C4-2B (cell line): ENCODE measurements around the gene RBM15B.

Experiments used
- H3K27ac ChIP-seq: fragments of 450-650 bp; 2 replicates; pipeline ENCODE4 v1.5.1; 2017
- ZFX ChIP-seq: fragments of 450-650 bp; IDR thresholded peaks from 2 replicates; pipeline ENCODE4 v1.6.1; 2017
- TF ChIP-seq, protein P1 (sequence below): fragments of 450-650 bp; conservative IDR thresholded peaks from 2 replicates; pipeline ENCODE4 v1.5.1; 2017; ENCODE audit warnings: mild to moderate bottlenecking

Gene RBM15B, protein sequence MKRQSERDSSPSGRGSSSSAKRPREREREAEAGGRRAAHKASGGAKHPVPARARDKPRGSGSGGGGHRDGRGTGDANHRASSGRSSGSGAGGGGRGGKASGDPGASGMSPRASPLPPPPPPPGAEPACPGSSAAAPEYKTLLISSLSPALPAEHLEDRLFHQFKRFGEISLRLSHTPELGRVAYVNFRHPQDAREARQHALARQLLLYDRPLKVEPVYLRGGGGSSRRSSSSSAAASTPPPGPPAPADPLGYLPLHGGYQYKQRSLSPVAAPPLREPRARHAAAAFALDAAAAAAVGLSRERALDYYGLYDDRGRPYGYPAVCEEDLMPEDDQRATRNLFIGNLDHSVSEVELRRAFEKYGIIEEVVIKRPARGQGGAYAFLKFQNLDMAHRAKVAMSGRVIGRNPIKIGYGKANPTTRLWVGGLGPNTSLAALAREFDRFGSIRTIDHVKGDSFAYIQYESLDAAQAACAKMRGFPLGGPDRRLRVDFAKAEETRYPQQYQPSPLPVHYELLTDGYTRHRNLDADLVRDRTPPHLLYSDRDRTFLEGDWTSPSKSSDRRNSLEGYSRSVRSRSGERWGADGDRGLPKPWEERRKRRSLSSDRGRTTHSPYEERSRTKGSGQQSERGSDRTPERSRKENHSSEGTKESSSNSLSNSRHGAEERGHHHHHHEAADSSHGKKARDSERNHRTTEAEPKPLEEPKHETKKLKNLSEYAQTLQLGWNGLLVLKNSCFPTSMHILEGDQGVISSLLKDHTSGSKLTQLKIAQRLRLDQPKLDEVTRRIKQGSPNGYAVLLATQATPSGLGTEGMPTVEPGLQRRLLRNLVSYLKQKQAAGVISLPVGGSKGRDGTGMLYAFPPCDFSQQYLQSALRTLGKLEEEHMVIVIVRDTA

DNA sequence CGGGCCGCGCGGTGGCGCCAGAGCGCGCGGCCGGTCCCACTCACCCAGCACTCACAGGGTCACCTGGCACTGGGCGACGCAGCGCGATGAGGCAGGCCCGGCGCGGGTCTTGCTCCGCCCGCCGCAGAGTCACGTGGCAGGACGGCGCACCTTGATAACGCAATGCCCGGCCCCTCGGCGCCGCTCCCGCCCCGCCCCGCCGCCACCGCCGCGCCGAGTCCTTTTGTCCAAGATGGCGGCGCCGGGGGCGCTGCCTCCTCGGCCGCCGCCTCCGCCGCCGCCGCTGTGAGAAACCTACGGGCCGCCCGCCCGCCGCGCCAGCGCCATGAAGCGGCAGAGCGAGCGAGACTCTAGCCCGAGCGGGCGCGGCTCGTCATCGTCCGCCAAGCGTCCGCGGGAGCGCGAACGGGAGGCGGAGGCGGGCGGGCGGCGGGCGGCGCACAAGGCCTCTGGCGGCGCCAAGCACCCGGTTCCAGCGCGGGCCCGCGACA, at the start of gene RBM15B:
Gene RBM15B (plus strand): TSS at position 211 of the 491 bp plus-strand sequence. CDS start 115 bp downstream, at position 326.
- H3K27ac ChIP-seq, result peak within 1 kb of the TSS; percentile 97
- TF ChIP-seq ZFX, result peak; percentile 98
- TF ChIP-seq, protein P1, sequence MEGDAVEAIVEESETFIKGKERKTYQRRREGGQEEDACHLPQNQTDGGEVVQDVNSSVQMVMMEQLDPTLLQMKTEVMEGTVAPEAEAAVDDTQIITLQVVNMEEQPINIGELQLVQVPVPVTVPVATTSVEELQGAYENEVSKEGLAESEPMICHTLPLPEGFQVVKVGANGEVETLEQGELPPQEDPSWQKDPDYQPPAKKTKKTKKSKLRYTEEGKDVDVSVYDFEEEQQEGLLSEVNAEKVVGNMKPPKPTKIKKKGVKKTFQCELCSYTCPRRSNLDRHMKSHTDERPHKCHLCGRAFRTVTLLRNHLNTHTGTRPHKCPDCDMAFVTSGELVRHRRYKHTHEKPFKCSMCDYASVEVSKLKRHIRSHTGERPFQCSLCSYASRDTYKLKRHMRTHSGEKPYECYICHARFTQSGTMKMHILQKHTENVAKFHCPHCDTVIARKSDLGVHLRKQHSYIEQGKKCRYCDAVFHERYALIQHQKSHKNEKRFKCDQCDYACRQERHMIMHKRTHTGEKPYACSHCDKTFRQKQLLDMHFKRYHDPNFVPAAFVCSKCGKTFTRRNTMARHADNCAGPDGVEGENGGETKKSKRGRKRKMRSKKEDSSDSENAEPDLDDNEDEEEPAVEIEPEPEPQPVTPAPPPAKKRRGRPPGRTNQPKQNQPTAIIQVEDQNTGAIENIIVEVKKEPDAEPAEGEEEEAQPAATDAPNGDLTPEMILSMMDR, result peak; percentile 91

DNA sequence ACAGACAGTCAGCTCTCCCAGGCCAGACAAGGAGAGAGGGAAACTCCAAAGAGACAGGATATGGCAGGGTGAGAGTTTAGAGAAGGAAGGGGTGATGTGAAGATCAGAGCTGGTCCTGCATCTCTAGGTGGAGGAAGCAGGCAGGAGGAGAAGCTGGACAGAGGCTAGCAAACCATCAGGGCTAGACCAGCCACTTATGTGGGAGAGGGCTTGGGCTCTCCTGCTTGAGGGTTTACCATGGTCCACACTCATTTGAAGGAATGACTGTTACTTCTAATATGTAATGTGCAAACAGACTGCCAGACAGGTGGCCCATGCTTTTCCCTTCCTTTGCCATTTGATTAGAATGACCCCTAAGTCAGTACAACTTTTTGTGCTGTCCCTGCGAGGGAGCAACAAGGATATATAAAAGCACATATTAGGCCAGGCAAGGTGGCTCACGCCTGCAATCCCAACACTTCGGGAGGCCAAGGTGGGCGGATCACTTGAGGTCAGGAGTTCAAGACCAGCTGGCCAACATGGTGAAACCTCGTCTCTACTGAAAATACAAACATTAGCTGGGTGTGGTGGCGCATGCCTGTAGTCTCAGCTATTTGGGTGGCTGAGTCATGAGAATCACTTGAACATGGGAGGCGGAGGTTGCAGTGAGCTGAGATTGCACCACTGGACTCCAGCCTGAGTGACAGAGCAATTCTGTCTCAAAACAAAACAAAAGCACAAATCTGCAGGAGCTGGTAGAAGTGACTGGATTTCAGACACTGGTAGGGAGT, 47.0 kb upstream of the RBM15B start:
- TF ChIP-seq ZFX, result no peak
- TF ChIP-seq, protein P1, result no peak
- H3K27ac ChIP-seq, result no peak overlapping the region

DNA sequence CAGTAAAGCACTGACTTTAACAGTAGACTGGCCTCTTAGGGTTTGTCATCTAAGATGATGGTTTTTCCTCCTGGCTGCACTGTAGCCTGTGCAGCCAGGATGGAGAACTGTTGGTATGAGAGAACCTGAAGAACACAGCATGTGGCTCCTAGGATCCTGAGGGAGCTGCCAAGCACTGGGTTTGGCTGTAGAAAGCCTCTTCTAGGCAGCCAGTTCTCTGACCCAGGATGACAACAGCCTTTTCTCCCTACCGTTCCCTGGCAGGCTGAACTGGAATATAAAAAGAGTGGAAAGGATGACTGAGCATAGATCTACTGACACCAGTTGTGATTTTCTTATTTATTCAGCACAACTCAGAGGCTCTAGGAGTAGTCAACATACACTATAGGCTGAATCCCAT, 40.3 kb upstream of the RBM15B start:
- H3K27ac ChIP-seq, result no peak overlapping the region
- TF ChIP-seq, protein P1, result no peak
- no peak for TF ChIP-seq ZFX

DNA sequence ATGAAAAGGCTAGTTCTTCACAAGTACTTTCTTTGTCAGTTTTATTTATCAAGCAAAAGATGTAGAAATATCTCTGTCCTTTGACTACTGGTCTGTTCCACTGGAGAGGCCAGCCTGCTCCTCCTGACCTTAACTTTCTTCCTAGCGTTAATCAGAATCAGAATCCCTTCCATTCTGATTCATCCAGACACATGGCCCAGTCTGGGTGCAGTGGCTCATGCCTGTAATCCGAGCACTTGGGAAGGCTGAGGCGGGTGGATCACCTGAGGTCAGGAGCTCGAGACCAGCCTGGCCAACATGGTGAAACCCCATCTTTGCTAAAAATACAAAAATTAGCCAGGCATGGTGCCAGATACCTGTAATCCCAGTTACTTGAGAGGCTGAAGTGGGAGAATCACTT, 38.0 kb upstream of the RBM15B start:
- TF ChIP-seq ZFX, result no peak
- TF ChIP-seq, protein P1, result no peak
- no peak overlapping the region for H3K27ac ChIP-seq

DNA sequence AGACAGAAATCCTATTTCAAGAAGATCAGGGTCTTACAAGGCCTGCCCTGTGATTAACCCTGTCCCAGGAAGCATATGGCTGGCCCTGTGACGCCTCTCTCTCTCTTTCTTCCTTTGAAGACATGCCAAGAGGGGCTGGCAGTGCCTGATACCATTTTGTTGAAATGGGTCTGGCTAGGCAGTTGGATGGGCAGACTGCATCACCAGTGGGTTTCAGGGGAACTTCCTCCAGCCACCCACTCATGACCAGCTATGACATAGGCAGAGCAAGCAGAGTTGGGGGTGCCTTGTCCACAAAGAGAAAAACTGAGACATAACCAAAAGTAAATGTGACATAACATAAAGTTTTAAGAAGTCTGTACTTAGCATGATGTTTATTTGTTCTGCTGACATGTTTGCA, 37.4 kb upstream of the RBM15B start:
- H3K27ac ChIP-seq, result no peak overlapping the region
- no peak for TF ChIP-seq ZFX

DNA sequence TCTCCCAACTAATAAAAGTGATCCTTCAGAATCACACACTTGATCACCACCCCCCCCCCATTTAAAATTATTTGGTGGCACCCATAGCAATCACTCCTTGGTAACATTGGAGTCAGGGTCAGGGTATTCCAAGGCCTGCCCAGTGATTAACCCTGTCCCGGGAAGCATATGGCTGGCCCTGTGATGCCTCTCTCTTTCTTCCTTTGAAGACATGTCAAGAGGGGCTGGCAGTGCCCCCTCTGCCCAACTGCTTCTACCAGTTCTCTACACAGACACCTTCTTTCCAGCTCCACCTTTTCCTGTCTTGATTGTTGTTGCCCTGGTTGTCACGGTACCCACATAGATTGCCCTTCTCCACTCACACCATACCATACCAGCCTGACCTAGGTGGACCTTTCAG, 36.9 kb upstream of the RBM15B start:
- H3K27ac ChIP-seq, result no peak overlapping the region
- no peak for TF ChIP-seq ZFX
- TF ChIP-seq, protein P1, result no peak
